Kidney epithelial cell (primary cell): ENCODE results near the gene TMEM45A. TPM values are rescaled to one million over a fixed set of nuclear protein-coding genes. Genes with fewer than 3 reads are reported as not detected.
"Not testable (repeated sequence)": the region's sequence is repeated elsewhere in the genome, so short reads cannot be mapped to it uniquely, and the experiment has no call there.

Experiments
- DNase-seq: peaks from one replicate; pipeline ENCODE4 v3.0.0-alpha.2; 2010; ENCODE audit warnings: low read depth
- H3K27me3 ChIP-seq: 2 replicates; pipeline ENCODE4 v1.6.0; 2011; ENCODE audit warnings: low read length; ENCODE audit not compliant: control insufficient read depth, insufficient read depth
- H3K36me3 ChIP-seq: 2 replicates; pipeline ENCODE4 v1.5.1; 2011; ENCODE audit warnings: low read length; ENCODE audit not compliant: control insufficient read depth, insufficient read depth
- H3K4me3 ChIP-seq: 2 replicates; pipeline ENCODE4 v1.5.1; 2011; ENCODE audit warnings: low read depth, mild to moderate bottlenecking, control low read depth, low read length
- total RNA-seq: library from RNA; depleted of rRNA; stranded (reverse); fragments of >200 nt; gene quantifications from 2 replicates; pipeline ENCODE4 v1.2.3, GENCODE V29; 2015
- TF ChIP-seq, protein P1 (sequence below): IDR thresholded peaks from 2 replicates; pipeline ENCODE4 v1.5.1; 2011; ENCODE audit warnings: mild to moderate bottlenecking, moderate library complexity, low read length, control low read depth, inconsistent platforms; ENCODE audit not compliant: insufficient read depth, poor library complexity, severe bottlenecking

TMEM45A gene
- 10.2 and 10.5 TPM in 2 replicates for total RNA-seq

- DNase-seq, result peak; percentile 63
- TF ChIP-seq, protein P1, sequence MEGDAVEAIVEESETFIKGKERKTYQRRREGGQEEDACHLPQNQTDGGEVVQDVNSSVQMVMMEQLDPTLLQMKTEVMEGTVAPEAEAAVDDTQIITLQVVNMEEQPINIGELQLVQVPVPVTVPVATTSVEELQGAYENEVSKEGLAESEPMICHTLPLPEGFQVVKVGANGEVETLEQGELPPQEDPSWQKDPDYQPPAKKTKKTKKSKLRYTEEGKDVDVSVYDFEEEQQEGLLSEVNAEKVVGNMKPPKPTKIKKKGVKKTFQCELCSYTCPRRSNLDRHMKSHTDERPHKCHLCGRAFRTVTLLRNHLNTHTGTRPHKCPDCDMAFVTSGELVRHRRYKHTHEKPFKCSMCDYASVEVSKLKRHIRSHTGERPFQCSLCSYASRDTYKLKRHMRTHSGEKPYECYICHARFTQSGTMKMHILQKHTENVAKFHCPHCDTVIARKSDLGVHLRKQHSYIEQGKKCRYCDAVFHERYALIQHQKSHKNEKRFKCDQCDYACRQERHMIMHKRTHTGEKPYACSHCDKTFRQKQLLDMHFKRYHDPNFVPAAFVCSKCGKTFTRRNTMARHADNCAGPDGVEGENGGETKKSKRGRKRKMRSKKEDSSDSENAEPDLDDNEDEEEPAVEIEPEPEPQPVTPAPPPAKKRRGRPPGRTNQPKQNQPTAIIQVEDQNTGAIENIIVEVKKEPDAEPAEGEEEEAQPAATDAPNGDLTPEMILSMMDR, result no peak
- H3K4me3 ChIP-seq, result peak within 1 kb of the TSS; percentile 72
- no peaks in the 10 kb centered on the region for H3K36me3 ChIP-seq
- no peaks in the 10 kb centered on the region for H3K27me3 ChIP-seq
These were observed at the start of gene TMEM45A for GRCh38 chr3:100492059-100493006. Gene TMEM45A, plus strand, starts transcription at chr3:100492619. Its CDS starts 62,593 bp downstream, at chr3:100555212.

DNA sequence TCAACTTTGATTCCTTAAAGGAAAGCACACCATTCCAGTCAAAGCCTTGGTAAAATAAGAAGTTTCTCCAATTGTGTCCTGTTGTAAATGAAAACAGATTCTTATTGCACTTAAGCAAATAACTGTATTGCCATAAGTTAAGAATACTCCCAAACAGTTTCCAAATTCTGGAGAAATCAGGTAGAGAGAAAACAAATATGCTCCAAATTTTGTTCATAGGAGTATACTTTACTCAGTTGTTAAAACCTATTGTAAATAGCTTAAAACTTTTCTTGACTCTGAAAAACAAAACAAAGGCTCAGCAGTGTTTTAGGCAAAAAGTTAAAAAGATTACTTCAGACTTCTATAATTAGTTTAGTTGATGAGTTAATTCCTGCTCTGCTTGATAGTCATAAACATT lies 48.7 kb upstream of the TMEM45A start:
- TF ChIP-seq, protein P1, result no peak
- no peaks in the 10 kb centered on the region for H3K36me3 ChIP-seq
- DNase-seq, result no peak
- no peak overlapping the region for H3K4me3 ChIP-seq
- H3K27me3 ChIP-seq, result no peaks in the 10 kb centered on the region

GRCh38 chr3:100447067-100447466 lies 45.4 kb upstream of the TMEM45A start:
- not testable (repeated sequence) for H3K27me3 ChIP-seq, H3K4me3 ChIP-seq, H3K36me3 ChIP-seq, DNase-seq

GRCh38 chr3:100448079-100448478 lies 44.3 kb upstream of the TMEM45A start:
- Histone ChIP-seq H3K4me3 (no peak overlapping the region), H3K36me3 (no peaks in the 10 kb centered on the region), H3K27me3 (no peaks in the 10 kb centered on the region)
- DNase-seq, result no peak
- TF ChIP-seq, protein P1, result no peak

DNA sequence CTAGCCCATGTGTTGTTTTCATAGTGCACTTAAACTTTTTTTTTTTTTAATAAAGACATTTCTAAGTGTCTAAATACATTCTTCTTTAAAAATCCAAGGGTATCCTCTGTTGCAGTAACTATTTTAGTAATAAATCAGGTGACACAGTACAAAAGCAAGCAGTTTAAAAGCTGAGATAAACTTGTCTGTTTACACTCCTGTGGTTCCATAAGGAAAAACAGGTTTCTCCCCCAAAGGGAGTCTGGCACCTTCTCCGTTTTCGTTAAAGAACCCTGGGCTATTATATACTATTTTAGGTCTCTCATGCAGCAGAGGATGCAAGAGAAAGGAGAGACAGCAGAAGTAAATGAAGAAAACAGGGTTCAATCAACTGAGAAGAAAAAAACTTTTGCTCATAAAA lies 43.2 kb upstream of the TMEM45A start:
- TF ChIP-seq, protein P1, result no peak
- no peaks in the 10 kb centered on the region for H3K27me3 ChIP-seq
- no peak for DNase-seq
- H3K4me3 ChIP-seq, result no peak overlapping the region
- no peaks in the 10 kb centered on the region for H3K36me3 ChIP-seq

DNA sequence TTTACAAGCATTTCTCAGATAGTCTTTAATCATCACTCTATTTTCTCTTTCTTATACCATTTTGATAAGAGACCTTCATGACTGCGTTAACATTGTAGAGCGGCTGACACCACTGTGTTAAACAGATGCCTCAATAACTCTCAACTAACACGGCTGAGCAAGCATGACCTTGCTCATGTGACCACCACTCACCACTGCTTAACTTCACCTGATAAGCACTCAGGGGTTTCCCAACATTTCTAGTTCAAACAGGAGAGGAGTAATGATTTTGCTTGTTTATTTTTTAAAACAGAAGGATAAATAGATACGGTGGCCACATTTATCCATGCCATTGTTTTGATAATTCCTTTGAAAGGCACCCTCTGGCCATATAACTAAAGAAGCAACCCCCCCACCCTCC lies 37.7 kb upstream of the TMEM45A start:
- no peaks in the 10 kb centered on the region for H3K36me3 ChIP-seq
- H3K4me3 ChIP-seq, result no peak overlapping the region
- DNase-seq, result no peak

More for the DNA sequence above, 37.7 kb upstream of the TMEM45A start:
- TF ChIP-seq, protein P1, result no peak
- H3K27me3 ChIP-seq, result no peaks in the 10 kb centered on the region
